ENCODE measurements around the gene SLC6A4.

The SLC6A4 gene

DNA sequence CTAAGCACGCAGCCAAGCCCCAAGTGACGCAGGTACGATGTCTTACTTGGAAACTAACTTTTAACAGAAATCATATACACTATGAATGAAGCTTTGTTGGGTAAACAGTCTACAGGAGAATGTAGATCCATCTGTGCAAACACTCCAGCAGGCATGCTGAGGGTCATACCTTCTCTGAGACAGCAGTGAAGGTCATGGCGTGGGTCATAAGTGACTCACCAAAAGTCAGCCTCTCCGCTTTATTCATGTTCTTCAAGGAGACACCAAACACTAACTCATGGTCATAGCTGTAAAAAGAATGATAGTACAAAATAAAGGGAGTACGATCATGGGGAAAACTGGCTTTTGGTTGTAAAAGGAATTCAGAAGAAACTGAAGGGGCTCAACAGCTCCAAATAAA, 35.6 kb upstream of the SLC6A4 start:
- Histone ChIP-seq H3K4me1 (ENCODE audit: low read length) (no peaks in the 10 kb centered on the region), H3F3A (ENCODE audit: insufficient read depth, low read length) (no peaks in the 10 kb centered on the region), H3K9ac (ENCODE audit: low read length) (no peak overlapping the region), H2AFZ (ENCODE audit: low read length) (no peak overlapping the region), H3K9me3 (replicated peaks; ENCODE audit: insufficient read depth, low read length) (no peaks in the 10 kb centered on the region), H3K4me3 (ENCODE audit: low read length) (no peak overlapping the region), H3K4me2 (ENCODE audit: low read depth, low read length) (no peak overlapping the region), H3K79me2 (ENCODE audit: low read length) (no peaks in the 10 kb centered on the region), H3K27ac (ENCODE audit: low read length) (no peak overlapping the region), H4K20me1 (ENCODE audit: insufficient read depth, low read length) (no peaks in the 10 kb centered on the region), H3K9me2 (replicated peaks; ENCODE audit: insufficient read depth, low read length) (no peaks in the 10 kb centered on the region), H3K27me3 (replicated peaks; ENCODE audit: insufficient read depth, low read length) (no peaks in the 10 kb centered on the region), H3K36me3 (replicated peaks; ENCODE audit: insufficient read depth, low read length) (peaks cover 6% of the 10 kb centered on the region)
- no peak for DNase-seq
- TF ChIP-seq EZH2 (optimal IDR thresholded peaks at IDR 0.05; ENCODE audit: low read depth, low read length) (no peak), EZH2phosphoT487 (IDR thresholded peaks at IDR 0.05; ENCODE audit: low read length) (no peak)
- TF ChIP-seq, protein P1, sequence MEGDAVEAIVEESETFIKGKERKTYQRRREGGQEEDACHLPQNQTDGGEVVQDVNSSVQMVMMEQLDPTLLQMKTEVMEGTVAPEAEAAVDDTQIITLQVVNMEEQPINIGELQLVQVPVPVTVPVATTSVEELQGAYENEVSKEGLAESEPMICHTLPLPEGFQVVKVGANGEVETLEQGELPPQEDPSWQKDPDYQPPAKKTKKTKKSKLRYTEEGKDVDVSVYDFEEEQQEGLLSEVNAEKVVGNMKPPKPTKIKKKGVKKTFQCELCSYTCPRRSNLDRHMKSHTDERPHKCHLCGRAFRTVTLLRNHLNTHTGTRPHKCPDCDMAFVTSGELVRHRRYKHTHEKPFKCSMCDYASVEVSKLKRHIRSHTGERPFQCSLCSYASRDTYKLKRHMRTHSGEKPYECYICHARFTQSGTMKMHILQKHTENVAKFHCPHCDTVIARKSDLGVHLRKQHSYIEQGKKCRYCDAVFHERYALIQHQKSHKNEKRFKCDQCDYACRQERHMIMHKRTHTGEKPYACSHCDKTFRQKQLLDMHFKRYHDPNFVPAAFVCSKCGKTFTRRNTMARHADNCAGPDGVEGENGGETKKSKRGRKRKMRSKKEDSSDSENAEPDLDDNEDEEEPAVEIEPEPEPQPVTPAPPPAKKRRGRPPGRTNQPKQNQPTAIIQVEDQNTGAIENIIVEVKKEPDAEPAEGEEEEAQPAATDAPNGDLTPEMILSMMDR (IDR thresholded peaks at IDR 0.05; ENCODE audit: low read length), result no peak

DNA sequence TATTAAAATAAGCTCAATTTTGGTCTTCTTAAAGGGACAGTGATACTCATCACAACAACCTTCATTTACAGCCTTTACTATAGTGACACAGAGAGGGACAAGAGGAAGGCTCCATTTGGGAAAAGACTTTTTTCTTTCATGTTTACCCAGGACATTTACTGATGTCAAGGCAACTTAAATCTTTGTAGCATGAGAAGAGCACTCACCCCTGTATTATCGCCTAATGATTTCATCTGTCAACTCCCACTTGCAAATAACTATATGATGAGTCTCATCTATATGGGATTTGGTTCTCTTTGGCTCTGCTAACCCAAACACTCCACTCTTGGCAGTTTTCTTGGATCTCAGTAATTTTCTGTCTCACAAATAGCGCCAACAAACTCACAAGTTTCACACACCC, 32.1 kb upstream of the SLC6A4 start:
- H3K36me3 ChIP-seq (replicated peaks; ENCODE audit: insufficient read depth, low read length), result peaks cover 6% of the 10 kb centered on the region
- no peak overlapping the region for H3K27ac ChIP-seq (ENCODE audit: low read length)
- H3K27me3 ChIP-seq (replicated peaks; ENCODE audit: insufficient read depth, low read length), result no peaks in the 10 kb centered on the region

DNA sequence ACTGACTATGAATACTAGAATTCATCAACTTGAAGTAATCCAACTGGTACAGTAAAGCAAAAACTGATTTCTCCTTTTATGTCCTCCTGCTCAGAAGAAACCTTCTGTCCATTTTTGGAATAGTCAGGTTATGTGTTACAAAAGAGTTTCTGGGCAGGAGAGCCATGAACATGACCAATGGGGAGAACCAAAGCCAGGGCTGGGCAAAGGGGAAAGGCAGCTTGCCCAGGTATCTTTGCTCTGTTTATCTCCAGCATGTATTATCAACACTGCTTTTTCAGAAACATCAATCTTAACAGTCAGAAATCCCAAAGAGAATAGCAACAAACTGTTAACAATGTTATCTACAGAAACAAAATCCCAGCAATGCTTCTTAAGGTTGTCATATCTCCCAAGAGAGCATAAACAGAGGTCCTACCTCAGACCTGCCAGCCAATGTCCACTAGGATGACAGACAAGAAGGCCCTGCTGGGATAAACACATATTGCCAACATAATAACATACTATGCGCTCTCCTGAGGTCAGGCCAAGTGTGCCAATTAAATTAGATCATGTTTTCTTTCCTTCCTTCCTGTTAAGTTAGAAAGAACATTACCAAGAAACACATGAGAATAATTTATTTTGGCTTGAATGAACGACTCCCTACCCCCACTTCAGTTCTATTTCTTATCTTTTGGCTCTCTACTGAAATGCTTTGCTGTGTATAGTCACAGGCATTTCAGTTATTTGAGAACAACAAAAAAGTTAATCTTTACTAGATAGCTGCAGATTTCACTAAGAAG, 28.2 kb upstream of the SLC6A4 start:
- H3K27me3 ChIP-seq (replicated peaks; ENCODE audit: insufficient read depth, low read length), result no peaks in the 10 kb centered on the region
- no peaks in the 10 kb centered on the region for H3K9me2 ChIP-seq (replicated peaks; ENCODE audit: insufficient read depth, low read length)
- H2AFZ ChIP-seq (ENCODE audit: low read length), result no peak overlapping the region
- H3K4me1 ChIP-seq (ENCODE audit: low read length), result no peaks in the 10 kb centered on the region
- TF ChIP-seq, protein P1 (IDR thresholded peaks at IDR 0.05; ENCODE audit: low read length), result no peak
- no peak for TF ChIP-seq EZH2 (optimal IDR thresholded peaks at IDR 0.05; ENCODE audit: low read depth, low read length)
- TF ChIP-seq EZH2phosphoT487 (IDR thresholded peaks at IDR 0.05; ENCODE audit: low read length), result no peak
- no peaks in the 10 kb centered on the region for H3K9me3 ChIP-seq (replicated peaks; ENCODE audit: insufficient read depth, low read length)
- DNase-seq, result no peak
- no peaks in the 10 kb centered on the region for H3F3A ChIP-seq (ENCODE audit: insufficient read depth, low read length)
- no peak overlapping the region for H3K27ac ChIP-seq (ENCODE audit: low read length)
- H3K4me3 ChIP-seq (ENCODE audit: low read length), result no peak overlapping the region
- no peak overlapping the region for H3K4me2 ChIP-seq (ENCODE audit: low read depth, low read length)
- no peaks in the 10 kb centered on the region; the same call in 1 of the 2 replicates for H3K36me3 ChIP-seq (replicated peaks; ENCODE audit: insufficient read depth, low read length)
- H3K79me2 ChIP-seq (ENCODE audit: low read length), result peaks cover 5% of the 10 kb centered on the region; the same call in 1 of the 2 replicates
- no peak overlapping the region for H3K9ac ChIP-seq (ENCODE audit: low read length)
- H4K20me1 ChIP-seq (ENCODE audit: insufficient read depth, low read length), result no peaks in the 10 kb centered on the region

More for the DNA sequence above, 32.1 kb upstream of the SLC6A4 start:
- Histone ChIP-seq H2AFZ (ENCODE audit: low read length) (no peak overlapping the region), H3K4me2 (ENCODE audit: low read depth, low read length) (no peak overlapping the region), H3K79me2 (ENCODE audit: low read length) (no peaks in the 10 kb centered on the region), H3K9me2 (replicated peaks; ENCODE audit: insufficient read depth, low read length) (no peaks in the 10 kb centered on the region), H3K4me1 (ENCODE audit: low read length) (no peaks in the 10 kb centered on the region), H3K4me3 (ENCODE audit: low read length) (no peak overlapping the region), H3K9me3 (replicated peaks; ENCODE audit: insufficient read depth, low read length) (no peaks in the 10 kb centered on the region), H4K20me1 (ENCODE audit: insufficient read depth, low read length) (no peaks in the 10 kb centered on the region), H3F3A (ENCODE audit: insufficient read depth, low read length) (no peaks in the 10 kb centered on the region), H3K9ac (ENCODE audit: low read length) (no peak overlapping the region)
- no peak for DNase-seq
- TF ChIP-seq EZH2 (optimal IDR thresholded peaks at IDR 0.05; ENCODE audit: low read depth, low read length) (no peak), EZH2phosphoT487 (IDR thresholded peaks at IDR 0.05; ENCODE audit: low read length) (no peak)
- TF ChIP-seq, protein P1 (IDR thresholded peaks at IDR 0.05; ENCODE audit: low read length), result no peak

All from MM.1S (cell line).